Measurements from ENCODE around the gene ABCB6.
A peak's percentile ranks its signal among the peaks of the same experiment; 100 is the strongest.
"Not testable (repeated sequence)": the region's sequence is repeated elsewhere in the genome, so short reads cannot be mapped to it uniquely, and the experiment has no call there.

The ABCB6 gene

DNA sequence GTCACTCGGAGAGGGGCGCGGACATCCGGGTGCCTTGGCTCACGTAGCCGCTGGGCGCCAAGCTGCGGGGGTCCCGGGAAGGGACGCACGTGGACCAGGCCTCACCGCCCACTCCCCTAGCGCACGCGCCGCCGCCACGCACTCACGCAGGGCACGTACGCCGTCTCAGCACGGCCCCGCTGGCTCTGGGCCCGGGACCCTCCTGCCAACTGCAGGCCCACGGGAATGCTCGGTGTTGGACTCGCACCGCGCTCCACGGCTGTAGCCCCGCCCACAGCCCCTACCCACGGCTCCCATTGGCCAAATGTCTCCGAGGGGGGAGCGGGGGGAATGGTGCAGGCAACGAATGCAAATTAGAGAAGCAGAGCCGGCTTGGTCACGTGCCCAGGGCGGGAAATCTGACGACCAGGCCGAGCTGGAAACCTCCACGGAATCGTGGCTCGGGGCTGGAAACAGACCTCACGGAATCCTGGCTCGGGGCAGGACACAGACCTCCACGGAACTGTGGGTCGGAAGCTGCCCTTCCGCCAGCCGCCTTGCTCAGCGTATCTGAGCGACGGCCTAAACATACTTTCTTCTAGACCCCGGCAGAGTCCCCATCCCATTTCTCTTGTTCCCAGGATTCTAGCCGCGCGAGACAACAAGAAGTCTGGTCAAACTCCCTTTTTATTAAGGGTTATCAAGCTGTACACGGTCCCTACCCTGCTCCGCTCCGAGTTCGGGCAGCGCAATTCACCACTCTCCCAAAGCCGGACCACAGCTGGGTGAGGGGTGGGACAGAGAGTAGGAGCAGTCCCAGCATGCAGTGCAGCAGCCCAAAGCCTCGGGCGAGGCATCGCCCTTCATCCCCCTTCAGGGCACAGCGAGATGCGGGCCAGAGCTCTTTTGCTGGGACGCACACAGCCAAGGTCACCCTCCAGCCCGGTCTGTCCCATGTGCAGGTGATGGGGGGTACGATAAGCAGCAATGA is at the start of gene ABCB6:
TSS of gene ABCB6 (minus strand) at position 227 of the 970 bp plus-strand sequence. CDS start 285 bp downstream, outside the sequence.
- peak; percentile 90 for DNase-seq (ENCODE audit: low spot score)

DNA sequence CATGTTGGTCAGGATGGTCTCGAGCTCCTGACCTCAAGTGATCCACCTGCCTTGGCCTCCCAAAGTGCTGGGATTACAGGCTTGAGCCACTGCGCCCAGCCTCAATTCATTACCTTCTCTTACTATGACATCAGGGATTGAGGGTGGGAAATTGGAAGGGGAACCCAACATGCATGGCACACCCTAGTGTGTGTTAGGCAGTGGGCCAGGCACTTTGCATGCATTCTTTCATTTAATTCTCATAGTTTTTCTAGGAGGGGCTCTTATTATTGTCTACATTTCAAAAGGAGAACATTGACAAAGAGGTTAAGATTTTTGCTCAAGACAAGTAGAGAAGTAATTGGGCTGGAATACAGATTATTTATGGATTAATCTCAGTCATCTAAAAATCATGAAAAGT is 49.5 kb upstream of the ABCB6 start:
- DNase-seq (ENCODE audit: low spot score): no peak

DNA sequence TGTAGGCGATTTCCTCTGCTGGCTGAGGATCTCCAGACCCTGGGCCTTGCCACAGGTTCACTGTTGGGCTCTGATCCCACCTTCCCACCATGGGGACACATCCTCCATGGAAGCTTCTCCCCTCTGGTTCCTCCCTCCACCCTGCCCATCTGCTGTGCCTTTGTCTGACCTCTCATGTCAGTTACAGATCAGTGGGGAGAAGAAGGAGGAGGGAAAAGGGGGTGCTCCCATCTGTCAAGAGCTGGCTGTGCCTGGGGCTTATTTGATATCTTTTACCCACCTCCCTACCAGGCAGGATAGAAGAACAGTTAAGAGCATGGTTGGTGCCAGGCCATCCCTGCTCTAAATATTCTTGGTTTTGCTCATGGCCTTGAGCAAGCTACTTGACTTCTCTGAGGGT is 48.1 kb upstream of the ABCB6 start:
- no peak for DNase-seq (ENCODE audit: low spot score)

DNA sequence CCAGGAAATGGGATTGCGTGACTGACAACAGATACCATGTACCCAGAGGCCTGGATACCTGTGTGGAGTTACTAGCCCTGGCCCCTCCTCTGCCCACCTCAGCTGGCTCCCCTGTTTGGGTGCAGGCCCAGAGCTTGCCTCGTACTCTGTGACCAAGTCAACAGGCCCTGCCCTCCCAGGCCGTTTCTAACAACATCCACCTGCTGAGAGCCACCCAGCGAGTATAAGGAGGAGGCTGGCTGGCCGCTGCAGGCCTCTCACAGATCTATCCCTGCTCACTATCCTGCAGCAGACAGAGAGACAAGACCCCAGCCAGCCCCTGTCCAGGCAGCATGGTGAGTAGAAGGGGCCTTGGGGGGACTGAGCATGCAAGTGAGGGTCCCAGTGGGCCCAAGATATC is 47.5 kb upstream of the ABCB6 start:
- DNase-seq (ENCODE audit: low spot score): no peak

DNA sequence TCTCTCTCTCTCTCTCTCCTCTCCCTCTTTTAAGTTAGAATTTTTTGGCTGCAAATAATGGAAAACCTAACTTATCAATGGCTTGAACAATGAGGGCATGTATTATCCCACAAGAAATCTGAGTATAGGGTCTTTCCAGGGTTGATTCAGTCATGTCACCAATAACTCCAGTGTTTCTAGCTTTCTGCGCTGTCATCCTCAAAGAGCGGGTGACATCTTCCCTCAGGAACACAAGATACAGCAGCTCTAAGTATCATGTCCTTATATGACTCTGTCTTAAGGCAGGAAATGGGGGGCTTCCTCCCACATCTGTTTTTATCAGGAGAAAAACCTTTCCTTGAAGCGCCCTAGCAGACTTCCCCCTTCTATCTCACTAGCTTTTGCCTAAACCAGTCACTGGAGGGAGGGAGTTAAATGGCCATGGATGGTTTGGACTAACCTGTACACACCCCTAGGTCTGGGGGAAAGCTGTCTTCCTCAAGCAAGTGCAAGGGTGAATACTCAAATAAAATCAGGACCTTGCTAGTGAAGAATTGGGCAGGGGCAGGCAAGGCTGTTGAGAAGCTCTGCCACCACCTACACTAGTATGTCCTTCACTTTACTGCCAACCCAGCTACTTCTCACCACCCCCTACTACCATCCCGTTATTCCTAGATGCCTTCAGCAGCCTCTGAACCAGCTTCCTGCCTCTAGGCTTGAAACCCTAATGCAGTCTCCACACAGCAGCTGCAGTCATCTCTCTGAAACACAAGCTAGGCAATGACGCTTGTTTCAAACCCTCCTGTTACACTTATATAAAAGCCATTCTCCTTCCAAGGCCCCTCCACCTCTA is 42.5 kb upstream of the ABCB6 start:
- no peak for DNase-seq (ENCODE audit: low spot score)

DNA sequence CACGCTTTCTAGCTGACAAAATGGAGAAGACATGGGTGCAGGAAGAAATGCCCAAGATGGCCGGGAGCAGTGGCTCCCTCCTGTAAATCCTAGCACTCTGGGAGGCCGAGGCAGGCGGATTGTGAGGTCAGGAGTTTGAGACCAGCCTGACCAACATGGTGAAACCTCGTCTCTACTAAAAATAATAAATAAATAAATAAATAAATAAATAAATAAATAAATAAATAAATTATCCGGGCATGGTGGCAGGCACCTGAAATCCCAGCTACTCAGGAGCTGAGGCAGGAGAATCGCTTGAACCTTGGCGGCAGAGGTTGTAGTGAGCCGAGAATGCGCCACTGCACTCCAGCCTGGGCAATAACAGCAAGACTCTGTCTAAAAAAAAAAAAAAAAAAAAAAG is 40.2 kb upstream of the ABCB6 start:
- DNase-seq (ENCODE audit: low spot score): not testable (repeated sequence)

DNA sequence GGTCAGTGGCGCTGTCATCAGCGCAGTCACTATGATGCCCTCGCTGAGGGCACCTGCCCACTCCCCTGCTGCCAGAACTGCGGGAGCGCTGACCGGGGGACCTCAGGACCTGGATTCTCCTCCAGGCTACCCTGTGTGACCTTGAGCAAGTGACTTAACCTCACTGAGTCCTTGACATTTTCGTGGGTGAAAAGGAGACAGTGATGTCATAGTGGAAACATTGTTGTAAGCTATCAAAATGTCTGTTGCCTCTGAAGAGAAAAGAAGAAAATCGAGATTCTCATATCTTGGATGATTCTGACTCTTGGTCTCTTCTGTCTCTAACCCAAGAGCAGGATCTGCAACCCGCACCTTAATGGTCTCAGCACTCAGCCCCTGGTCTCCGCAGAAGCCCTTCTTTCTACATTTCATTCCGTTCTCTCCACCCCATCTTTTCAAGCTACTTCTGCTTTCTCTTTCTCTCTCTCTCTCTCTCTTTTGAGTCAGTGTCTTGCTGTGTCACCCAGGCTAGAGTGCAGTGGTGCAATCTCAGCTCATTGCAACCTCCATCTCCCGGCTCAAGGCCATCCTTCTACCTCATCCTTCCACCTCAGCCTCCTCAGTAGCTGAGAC is 35.9 kb upstream of the ABCB6 start:
- peak; percentile 88 for DNase-seq (ENCODE audit: low spot score)

DNA sequence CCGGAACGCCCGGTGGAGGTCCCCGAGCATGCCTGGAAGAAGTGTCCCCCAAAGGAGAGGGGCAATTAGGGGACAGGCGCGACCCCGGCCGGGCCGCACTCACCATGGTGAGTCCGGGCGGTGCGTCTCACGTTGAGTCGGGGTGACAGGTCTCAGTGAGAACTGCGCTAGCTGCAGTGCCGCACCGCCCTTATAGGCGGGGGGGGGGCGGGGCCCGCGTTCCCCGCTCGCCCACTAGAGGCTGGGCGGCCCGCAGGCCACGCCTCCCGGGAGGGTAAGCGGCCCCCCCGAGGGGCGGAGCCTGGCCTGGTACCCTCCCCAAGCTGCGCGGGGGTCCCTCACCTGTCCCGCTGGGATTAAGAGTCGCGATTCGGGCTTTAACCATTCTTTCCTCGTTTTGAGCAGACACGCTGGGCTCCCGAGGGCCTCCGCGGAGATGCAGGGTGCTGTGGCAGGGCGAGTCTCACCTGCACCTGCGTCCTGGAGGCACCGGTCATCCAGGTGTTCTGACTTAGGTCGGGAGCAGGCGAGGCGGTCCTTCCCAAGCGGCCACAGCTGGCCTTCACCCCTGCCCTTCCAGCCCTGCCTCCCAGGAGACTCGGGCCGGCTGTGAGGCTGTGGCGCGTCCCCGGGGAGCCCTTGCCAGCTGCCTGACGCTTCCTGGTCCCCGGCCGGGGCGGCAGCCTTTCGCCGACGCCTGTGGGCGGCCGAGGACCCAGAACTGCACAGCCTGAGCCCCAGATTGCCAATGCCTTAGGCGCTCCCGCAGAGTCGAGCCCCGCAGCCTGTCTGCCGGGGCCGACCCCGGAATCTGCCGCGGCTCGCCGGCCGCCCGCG is 35.2 kb upstream of the ABCB6 start, which contains the start of gene TUBA4A:
TSS of gene TUBA4A (minus strand) at position 166 of the 837 bp plus-strand sequence. CDS start at position 106, 60 bp downstream.
- DNase-seq (ENCODE audit: low spot score): peak; percentile 93

DNA sequence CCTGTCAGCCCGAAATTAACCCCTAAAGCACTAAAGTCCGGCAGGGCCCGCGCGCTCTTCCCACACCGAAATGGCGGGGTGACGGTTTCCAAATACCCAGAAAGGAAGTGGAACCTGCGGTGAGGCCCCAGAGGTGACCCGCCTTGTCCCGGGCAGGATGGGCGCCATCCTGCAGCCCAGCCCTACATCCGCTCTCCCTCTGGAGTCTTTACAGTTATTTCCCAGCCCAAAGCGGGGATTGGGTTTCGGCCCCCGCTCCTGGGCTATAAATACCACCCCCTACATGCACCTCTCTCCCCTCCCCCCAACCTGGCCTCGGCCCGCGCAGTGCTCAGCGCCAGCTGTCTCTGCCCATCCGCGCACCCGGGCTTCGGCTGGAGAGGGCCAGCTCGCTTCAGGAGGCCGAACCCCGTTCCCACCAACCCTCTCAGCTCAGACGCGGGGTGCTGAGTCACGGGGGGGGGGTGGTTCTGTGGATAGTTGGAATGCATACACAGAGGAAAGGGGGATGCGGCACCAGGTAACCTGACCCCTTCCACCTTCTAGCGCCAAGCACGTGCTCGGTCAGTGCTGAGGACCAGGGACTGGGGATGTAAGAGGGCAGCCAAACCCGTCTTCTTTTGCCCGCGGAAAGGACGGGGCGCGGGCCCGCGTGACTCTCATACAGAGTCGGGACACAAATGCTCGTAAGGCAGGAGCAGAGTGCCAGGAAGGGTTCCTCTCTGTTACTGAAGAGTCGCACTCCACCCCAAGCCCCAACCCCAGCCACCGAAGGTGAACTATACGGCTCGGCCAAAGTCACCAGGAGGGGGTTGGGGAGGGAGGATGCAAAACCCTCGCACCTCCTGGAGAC is 34.4 kb upstream of the ABCB6 start, which contains the start of gene TUBA4B:
TSS of gene TUBA4B (plus strand) at position 344 of the 853 bp plus-strand sequence. CDS start at position 509, 165 bp downstream.
- DNase-seq (ENCODE audit: low spot score): peak; percentile 52

DNA sequence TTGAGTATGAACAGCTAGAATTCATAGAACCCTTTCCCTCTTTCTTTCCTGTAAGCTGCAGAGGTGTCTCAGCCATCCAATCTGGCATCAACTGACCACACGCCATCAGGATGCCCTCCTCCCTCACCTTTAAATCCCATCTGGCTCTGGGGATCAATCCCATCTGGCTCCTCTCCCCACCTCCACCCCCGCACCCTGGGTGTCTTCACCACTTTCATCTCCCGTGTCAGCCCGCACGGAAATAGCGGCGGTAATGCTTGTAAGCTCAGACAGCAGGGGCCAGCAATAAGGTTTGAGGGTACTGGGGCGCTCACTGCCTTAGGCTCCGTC is 33.8 kb upstream of the ABCB6 start:
- no peak for DNase-seq (ENCODE audit: low spot score)

DNA sequence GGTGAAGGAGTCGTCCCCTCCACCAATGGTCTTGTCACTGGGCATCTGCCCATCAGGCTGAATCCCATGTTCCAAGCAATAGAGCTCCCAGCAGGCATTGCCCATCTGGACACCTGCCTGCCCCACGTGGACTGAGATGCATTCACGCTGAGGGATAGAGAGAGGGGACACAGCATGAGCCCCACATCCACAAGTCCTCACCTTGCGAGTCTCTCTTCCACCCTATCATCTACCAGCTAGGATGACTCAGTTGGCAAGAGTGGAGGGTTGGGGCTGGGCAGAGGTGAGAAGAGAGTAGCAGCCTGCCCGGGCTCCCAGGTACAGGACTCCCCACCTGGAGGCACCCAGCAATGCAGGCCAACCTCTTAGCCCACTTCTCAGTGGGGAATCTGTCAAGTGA is 33.3 kb upstream of the ABCB6 start:
- DNase-seq (ENCODE audit: low spot score): peak; percentile 19

DNA sequence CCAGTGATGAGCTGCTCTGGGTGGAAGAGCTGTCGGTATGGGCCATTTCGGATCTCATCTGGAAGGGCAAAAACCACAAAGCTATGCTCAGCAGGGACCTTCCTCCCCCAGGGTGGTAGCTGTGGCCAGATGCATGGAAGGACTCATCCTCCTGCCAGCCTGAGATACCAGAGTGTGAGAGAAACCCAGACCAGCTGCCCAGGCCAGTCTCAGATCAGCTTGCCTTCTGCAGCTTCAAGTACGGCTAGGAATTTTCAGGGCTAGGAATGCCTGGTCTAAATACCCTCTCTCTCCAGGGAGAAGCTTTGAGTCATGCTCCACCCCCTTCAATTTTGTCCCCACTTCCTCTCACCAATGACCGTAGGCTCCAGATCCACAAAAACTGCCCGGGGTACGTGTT is 32.9 kb upstream of the ABCB6 start:
- no peak for DNase-seq (ENCODE audit: low spot score)

DNA sequence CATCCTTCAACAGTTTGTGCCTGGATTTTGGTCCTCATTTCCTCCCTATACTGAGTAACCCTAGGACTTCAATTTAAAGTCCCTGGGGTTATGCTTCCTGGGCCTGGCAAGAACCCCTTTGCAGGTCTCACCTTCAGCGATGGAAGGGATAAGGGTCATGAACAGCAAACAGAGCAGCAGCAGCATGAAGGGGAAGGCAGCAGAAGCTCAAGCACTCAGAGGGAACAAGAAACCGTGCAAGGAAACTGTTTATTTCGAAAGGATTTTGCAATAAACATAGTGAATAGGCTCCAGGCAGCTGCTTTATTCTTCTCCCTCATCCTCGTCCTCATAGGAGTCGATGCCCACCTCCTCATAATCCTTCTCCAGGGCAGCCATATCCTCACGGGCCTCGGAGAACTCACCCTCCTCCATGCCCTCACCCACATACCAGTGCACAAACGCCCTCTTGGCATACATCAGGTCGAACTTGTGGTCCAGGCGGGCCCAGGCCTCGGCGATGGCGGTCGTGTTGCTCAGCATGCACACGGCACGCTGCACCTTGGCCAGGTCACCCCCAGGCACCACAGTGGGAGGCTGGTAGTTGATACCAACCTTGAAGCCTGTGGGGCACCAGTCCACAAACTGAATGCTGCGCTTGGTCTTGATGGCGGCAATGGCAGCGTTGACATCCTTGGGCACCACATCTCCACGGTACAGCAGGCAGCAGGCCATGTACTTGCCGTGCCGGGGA is 31.5 kb upstream of the ABCB6 start:
- peak; percentile 38 for DNase-seq (ENCODE audit: low spot score)

DNA sequence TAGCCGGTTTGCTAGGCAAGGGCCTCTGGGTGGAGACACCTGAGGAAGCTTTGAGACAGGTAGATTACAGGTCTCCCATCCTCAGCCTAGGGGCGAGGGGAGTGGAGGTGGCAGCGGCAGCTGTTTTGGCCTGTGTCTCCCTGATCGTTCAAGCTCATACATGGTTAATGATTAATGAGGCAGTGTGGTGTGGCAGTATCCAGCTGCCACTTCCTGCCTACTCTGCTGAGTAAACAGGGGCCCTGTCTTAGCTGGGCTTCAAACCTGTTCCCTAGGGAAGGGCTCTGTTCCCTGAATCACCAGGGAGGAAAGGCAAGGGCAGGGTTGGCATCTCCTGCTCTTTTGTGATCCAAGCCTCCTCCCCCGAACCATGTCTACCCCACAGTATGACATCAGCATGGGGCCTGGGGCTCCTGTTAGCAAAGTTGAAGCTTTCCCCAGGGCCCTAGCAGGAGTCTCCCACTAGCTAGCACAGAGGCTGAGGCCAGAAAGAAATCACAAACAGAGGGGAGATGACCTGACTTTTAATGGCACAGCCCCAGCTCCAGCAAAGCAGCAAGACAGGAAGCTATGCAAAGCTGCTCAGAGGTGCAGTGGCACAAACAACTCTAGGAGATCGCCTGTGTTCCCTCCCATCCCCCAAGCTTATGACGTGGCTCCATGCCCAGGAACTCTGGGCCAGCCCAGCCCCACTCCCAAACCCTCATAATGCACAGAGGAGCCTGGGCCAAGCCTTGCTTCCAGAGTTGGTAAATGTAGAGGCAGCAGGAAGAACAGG is 30.6 kb upstream of the ABCB6 start:
- peak; percentile 81 for DNase-seq (ENCODE audit: low spot score)

DNA sequence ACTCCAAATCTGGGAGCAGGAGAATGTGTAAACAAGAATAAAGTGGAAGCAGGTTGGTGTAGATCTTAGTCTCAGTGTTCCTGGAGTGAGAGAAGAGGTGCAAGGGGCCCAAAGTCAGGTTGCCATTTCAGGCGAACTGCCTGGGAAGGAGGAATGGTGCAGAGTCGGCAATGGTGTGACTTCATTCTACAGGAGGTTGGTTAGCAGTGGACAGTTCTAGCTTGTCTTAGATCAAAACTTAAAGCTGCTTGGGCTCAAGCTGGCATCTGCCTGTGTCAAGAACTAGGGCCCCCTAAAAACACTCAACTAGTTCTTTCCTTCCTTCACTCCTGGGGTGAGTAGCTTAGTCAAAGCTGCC is 30.1 kb upstream of the ABCB6 start:
- DNase-seq (ENCODE audit: low spot score): no peak

DNA sequence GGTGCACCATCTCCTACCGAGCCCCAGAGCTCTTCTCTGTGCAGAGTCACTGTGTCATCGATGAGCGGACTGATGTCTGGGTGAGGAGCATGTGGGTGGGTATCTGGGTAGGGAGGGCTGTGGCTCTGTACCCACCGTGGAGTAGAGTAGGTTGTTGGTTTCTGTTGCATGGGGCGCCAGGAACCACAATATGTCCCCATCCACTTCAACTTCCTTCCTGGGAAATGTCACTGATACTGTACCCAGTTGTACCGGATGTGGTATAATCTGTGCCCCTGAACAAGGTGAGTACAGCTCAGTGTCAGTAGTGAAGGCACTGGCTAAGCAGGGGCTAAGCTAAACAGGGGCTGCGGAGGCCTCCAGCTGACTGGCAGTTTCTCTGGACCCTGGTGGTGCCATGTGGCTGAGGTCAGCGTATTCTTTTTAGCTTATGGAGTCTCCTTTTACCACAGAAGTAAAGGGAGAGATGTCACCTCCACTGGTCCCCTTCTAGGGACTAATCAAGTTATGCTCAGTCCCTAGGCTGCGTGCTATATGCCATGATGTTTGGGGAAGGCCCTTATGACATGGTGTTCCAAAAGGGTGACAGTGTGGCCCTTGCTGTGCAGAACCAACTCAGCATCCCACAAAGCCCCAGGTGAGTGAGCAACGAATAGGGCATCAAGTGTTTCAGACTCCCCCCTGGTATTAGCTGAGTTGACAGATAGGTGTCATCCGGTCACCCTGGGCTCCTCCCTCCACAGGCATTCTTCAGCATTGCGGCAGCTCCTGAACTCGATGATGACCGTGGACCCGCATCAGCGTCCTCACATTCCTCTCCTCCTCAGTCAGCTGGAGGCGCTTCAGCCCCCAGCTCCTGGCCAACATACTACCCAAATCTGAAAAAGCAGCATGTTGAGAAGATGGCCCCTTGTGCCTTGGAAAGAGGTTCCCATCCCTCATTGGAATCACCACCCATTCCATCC is 29.2 kb upstream of the ABCB6 start:
- DNase-seq (ENCODE audit: low spot score): no peak

DNA sequence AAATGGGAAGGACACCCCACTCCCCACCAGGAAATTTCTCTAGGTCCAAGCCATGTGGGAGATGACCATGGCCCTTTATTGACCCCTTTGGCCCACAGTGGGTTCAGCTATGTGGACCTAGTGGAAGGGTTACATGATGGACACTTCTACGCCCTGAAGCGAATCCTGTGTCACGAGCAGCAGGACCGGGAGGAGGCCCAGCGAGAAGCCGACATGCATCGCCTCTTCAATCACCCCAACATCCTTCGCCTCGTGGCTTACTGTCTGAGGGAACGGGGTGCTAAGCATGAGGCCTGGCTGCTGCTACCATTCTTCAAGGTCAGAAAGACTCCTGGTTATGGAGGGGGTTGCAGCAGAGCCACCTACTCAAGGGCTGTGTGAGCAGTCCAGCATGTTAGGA is 27.8 kb upstream of the ABCB6 start:
- no peak for DNase-seq (ENCODE audit: low spot score)

DNA sequence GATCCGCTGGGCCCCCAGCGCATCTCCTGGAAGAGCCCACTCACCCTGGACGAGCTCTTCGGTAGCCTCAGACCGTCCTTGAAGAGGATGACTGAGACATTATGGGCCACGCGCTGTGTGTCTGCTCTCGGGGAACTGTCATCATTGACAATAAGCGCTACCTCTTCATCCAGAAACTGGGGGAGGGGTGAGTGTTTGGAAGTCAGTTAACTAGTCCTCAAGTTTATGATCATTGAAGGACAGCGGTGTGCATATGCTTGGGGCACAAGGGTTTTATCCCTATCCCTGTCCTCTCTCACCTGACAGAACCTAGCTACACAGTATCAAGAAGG is 27.1 kb upstream of the ABCB6 start:
- DNase-seq (ENCODE audit: low spot score): no peak

All from NAMALWA (cell line).